H1 (cell line): ENCODE results near the gene UHRF1.

Source experiments
- CTCF ChIP-seq, 3 experiments: IDR thresholded peaks; 1 replicate in 2 of 3; 2 replicates in 1 of 3; pipeline versions ENCODE4 v1.5.1 to v1.6.1; 2011; ENCODE audit warnings: low read length in 3 of 3, mild to moderate bottlenecking in 3 of 3, inconsistent platforms in 2 of 3, low read depth in 1 of 3, moderate library complexity in 1 of 3; ENCODE audit not compliant: insufficient read depth in 1 of 3; ENCODE audit errors: control extremely low read depth in 1 of 3
- EP300 ChIP-seq, 2 experiments: IDR thresholded peaks; 1 replicate in 1 of 2; 2 replicates in 1 of 2; pipeline ENCODE4 v1.6.1; 2011 to 2012; ENCODE audit warnings: low read depth in 2 of 2, low read length in 2 of 2, mild to moderate bottlenecking in 2 of 2, borderline replicate concordance in 1 of 2, inconsistent platforms in 1 of 2, moderate library complexity in 1 of 2
- JUND ChIP-seq: IDR thresholded peaks from 2 replicates; pipeline ENCODE4 v1.6.1; 2011; ENCODE audit warnings: mild to moderate bottlenecking, improper control_type of control experiment, low read length
- NANOG ChIP-seq: IDR thresholded peaks from 2 replicates; pipeline ENCODE4 v1.6.1; 2011; ENCODE audit warnings: low read length, low read depth, mild to moderate bottlenecking, inconsistent platforms; ENCODE audit not compliant: insufficient read depth, poor library complexity, severe bottlenecking
- NRF1 ChIP-seq: IDR thresholded peaks from 2 replicates; pipeline ENCODE4 v1.6.1; 2011; ENCODE audit warnings: mild to moderate bottlenecking, low read depth, low read length, improper control_type of control experiment
- POLR2A ChIP-seq, 2 experiments: IDR thresholded peaks; 1 replicate in 1 of 2; 2 replicates in 1 of 2; pipeline ENCODE4 v1.6.1; 2011; ENCODE audit warnings: low read depth in 2 of 2, low read length in 2 of 2, mild to moderate bottlenecking in 2 of 2; ENCODE audit errors: control extremely low read depth in 1 of 2
- RNF2 ChIP-seq: fragments of 200-900, 300-1000 bp; sonication (generic); IDR thresholded peaks from 2 replicates; pipeline ENCODE4 v1.7.1; 2016; ENCODE audit warnings: borderline replicate concordance, low read depth, mild to moderate bottlenecking, antibody characterized with exemption, low read length; ENCODE audit not compliant: poor library complexity, severe bottlenecking; ENCODE audit errors: missing control alignments
- TBP ChIP-seq: IDR thresholded peaks from 2 replicates; pipeline ENCODE4 v1.6.1; 2011; ENCODE audit warnings: low read depth, low read length, improper control_type of control experiment
- TEAD4 ChIP-seq: IDR thresholded peaks from 2 replicates; pipeline ENCODE4 v1.6.1; 2012; ENCODE audit warnings: low read depth, low read length, inconsistent platforms, mixed read lengths

GRCh38 chr19:4987692-4988370 lies 78.5 kb downstream of the UHRF1 start:
- TF ChIP-seq NANOG (no peak), RNF2 (no peak), EP300 (IDR thresholded peaks at IDR 0.05; ENCODE audit: borderline replicate concordance in 1 of 2, low read depth in 2 of 2, low read length in 2 of 2) (no peak), TBP (no peak), NRF1 (no peak), CTCF (IDR thresholded peaks at IDR 0.05; ENCODE audit: control extremely low read depth in 1 of 3, insufficient read depth in 1 of 3, low read depth in 1 of 3, low read length in 3 of 3) (no peak), JUND (no peak), POLR2A (IDR thresholded peaks at IDR 0.05; ENCODE audit: control extremely low read depth in 1 of 2, low read depth in 2 of 2, low read length in 2 of 2) (no peak), TEAD4 (no peak)
